HG03159 (cell line): ENCODE measurements around the gene SLC16A10.
"Not testable (repeated sequence)": the region's sequence is repeated elsewhere in the genome, so short reads cannot be mapped to it uniquely, and the experiment has no call there.

Source experiments
- ATAC-seq: cut with Tn5 transposase; IDR thresholded peaks from one replicate; pipeline ENCODE4 v1.9.1; 2021; ENCODE audit warnings: mild to moderate bottlenecking, moderate library complexity; ENCODE audit not compliant: unreplicated experiment

Gene SLC16A10

DNA sequence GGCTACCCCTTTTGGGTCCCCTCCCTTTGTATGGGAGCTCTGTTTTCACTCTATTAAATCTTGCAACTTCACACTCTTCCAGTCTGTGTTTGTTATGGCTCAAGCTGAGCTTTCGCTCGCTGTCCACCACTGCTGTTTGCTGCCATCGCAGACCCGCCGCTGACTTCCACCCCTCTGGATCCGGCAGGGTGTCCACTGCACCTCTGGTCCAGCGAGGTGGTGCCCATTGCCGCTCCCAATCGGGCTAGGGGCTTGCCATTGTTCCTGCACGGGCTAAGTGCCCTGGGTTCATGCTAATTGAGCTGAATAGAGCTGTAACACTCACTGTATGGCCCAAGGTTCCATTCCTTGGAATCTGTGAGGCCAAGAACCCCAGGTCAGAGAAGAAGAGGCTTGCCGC, 43.7 kb downstream of the SLC16A10 start:
- not testable (repeated sequence) for ATAC-seq

DNA sequence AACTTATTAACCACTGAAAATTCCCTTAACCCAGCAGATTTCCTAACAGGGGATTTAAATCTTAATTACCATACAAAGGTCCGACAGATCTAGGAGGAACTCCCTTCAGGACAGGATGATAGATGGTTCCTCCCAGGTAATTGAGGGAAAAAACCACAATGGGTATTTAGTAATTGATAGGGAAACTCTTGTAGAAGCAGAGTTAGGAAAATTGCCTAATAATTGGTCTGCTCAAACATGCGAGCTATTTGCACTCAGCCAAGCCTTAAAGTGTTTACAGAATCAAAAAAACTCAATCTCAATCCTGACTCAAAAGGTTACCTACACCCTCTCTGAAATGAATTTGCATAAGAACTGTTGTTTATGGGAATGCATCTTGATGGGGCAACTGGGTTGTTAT, 45.4 kb downstream of the SLC16A10 start:
- ATAC-seq, result not testable (repeated sequence)

DNA sequence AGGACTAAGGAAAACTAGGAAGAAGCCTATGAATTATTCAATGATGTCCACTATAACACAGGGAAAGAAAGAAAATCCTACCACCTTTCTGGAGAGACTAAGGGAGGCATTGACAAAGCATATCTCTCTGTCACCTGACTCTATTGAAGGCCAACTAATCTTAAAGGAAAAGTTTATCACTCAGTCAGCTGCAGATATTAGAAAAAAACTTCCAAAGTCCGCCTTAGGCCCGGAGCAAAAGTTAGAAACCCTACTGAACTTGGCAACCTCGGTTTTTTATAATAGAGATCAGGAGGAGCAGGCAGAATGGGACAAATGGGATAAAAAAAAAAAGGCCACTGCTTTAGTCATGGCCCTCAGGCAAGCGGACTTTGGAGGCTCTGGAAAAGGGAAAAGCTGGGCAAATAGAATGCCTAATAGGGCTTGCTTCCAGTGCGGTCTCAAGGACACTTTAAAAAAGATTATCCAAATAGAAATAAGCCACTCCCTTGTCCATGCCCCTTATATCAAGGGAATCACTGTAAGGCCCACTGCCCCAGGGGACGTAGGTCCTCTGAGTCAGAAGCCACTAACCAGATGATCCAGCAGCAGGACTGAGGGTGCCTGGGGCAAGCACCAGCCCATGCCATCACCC, 47.0 kb downstream of the SLC16A10 start:
- ATAC-seq, result not testable (repeated sequence)

DNA sequence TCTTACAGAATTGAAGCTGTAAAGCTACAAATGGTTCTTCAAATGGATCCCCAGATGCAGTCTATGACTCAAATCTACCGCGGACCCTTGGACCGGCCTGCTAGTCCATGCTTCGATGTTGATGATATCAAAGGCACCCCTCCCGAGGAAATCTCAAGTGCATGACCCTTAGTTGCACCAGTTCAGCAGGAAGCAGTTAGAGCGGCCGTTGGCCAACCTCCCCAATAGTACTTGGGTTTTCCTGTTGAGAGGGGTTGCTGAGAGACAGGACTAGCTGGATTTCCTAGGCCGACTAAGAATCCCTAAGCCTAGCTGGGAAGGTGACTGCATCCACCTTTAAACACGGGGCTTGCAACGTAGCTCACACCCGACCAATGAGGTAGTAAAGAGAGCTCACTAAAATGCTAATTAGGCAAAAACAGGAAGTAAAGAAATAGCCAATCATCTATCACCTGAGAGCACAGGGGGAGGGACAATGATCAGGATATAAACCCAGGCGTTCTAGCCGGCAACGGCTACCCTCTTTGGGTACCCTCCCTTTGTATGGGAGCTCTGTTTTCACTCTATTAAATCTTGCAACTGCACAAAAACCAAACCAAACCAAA, 50.3 kb downstream of the SLC16A10 start:
- ATAC-seq, result not testable (repeated sequence)

DNA sequence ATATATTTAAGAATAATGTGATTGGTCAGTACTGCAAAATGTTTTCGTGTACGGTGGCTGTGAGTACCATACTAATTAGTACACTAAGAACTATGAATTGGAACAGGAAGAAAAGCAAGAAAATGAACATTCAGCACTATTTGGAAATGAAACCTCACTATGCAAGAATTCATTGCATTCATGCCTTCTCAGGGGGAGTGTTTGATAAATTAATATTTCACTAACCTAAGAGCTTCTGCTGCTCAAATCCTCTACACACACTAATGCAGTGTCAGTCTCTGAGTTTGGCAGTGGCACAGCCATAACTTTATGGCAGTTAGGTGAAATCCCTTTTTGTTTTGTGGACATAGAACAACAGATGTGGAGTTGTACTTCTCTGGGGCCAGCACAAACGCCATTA, 60.1 kb downstream of the SLC16A10 start:
- ATAC-seq, result no peak

DNA sequence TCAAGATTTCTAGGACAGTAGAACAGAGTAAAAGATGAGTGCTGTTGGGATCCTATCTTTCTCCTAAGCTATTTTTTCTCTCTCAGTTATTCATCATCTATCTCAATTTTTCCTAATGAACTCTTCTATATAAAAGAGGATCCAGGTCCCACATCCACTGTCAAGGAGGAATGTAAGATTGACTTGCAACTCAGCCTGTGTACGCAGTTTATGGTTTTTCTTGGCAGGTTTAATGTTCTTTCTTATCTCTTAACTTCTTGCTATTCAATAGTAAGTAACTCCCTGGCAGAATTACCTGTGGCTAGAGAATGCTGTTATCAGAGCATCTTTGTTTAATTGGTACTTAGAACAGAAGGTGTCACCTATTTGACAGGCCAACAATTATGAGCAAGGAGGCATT, 60.8 kb downstream of the SLC16A10 start:
- ATAC-seq, result no peak

DNA sequence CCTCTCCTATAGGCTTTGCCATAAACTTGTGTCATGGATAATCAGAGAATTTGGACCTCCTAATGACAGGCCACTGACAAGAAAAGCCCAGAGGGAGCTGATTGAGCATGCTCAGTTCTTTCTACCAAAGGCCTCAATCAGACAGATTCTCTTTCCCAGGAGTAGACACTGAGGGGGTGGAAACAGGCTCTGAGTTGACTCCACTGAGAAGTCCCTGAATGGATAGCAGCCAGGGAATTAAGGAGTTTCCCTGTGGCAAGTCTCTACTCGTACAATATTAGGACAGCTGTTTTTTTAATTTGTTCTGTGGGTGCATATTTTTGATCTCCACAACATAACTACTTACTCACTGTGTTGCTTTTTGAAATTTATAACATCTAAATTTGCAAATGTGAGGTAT, 63.3 kb downstream of the SLC16A10 start:
- ATAC-seq, result no peak

DNA sequence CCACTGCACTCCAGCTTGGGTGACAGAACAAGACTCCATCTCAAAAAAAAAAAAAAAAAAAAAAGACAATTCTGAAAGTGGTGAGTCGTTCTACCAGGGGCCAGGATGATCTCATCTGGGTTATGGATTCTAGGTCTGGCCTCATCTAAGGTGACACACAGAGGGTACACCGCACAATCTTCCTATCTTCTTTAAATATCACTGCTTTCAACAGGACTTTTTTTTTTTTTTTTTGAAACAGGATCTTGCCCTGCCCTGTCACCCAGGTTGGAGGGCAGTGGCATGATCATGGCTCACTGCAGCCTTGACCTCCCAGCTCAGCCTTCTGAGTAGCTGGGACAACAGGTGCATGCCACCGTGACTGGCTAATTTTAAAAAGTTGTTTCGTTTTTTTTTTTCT, 67.7 kb downstream of the SLC16A10 start:
- ATAC-seq, result no peak

DNA sequence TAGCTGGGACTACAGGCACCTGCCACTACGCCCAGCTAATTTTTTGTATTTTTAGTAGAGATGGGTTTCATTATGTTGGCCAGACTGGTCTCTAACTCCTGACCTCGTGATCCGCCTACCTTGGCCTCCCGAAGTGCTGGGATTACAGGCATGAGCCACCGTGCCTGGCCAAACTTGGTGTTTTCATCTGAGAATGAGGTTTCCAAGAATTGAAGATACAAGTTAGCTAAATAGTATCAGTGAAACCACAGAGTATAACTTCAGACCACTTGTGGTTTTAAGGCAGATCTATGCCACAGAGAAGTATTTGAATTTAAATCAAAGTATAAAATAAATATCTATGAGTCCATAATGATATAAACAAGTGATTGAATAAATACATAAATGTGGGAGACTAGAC, 70.1 kb downstream of the SLC16A10 start:
- ATAC-seq, result no peak

DNA sequence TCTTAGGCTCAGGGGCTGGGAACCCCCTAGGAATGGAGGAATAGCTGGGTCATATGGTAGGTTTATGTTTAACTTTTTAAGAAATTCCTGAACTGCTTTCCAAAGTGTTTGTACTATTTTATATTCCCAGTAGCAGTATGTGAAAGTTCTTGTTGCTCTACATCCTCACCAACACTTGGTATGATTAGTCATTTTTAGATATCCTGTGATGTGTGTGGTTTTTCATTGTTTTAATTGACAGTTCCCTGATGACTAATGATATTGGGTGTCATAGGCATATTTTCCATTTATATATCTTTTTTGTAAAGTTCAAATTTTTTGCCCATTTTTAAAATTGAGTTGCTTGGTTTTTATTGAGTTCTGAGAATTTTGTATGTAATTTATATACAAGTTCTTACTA, 72.3 kb downstream of the SLC16A10 start:
- no peak for ATAC-seq

DNA sequence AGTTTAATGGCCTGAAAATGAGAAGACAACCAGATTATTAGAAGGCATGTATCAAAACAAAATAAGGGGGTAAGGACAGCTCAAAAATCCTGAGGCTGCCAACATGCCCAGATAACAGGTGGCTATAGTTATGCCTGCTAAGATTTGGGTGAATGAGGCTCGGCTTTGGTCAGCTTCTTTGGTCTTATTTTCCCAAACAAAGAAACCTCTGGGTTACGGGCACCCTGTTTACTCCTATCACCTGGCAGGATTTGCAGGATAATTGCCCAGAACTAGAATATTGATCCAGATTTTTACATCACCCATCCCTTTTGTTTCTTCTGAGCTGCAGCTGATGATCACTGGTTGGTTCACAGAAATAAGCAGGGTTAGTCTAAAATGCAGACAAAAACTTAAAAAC, 74.3 kb downstream of the SLC16A10 start:
- ATAC-seq, result no peak

DNA sequence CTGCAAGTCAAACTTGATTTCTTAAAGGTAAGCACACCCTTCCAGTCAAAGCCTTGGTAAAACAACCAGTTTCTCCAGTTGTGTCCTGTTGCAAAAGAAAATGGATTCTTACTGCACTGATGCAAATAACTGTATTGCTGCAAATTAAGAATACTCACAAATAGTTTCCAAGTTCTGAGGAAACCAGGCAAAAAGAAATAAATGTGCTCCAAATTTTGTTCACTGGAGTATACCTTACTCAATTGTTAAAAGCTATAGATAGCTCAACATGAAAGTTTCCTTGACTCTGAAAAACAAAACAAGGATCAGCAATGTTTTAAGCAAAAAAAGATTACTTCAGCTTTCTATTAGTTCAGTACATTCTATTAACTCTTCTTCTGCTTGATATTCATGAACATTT, 75.2 kb downstream of the SLC16A10 start:
- no peak for ATAC-seq

DNA sequence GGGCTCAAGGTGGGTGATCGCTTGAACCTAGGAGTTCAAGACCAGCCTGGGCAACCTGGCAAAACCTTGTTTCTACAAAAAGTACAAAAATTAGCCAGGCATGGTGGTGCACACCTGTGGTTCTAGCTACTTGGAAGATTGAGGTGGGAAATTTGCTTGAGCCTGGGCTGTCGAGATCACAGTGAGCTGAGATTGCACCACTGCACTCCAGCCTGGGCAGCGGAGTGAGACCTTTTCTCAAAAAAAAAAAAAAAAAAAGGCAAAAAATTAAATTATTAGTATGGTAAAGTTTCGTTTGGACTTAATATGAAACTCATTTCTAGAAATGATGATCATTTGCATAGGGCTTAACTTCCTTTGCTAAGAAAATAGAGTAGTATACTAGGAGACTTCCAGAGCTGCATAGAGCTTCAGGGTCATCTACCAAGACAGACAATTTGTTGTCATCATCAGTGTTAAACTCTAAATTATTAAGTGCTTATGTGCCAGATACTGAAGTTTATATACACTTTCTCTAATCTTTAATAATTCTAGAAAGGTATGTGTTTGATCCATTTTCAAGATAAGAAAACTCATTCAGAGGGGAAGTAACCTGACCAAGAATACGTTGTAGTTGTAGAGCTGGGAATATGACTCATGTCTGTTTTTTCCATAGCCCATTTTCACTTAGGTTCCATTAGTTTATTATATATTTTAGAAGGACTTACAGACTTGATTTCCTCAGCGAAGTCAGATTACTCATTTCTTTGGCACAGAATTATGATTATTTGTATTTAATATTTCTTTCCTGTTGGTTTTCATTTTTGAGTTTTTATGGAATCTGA, 84.5 kb downstream of the SLC16A10 start:
- peak; percentile 70 for ATAC-seq

DNA sequence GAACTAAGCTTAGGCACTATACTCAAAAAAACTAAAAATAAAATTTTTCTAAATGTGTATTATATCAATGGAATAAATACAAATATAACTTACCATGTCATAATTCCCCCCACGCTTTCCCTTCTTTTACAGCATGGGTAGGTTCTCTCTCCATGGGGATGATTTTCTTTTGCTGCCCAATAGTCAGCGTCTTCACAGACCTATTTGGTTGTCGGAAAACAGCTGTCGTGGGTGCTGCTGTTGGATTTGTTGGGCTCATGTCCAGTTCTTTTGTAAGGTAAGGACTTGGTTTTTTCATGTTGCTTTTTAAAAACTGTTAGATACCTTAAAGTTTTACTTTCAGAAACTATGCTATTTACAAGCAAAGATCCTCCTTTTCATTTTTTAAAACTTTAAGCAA, 85.3 kb downstream of the SLC16A10 start:
- ATAC-seq, result no peak

DNA sequence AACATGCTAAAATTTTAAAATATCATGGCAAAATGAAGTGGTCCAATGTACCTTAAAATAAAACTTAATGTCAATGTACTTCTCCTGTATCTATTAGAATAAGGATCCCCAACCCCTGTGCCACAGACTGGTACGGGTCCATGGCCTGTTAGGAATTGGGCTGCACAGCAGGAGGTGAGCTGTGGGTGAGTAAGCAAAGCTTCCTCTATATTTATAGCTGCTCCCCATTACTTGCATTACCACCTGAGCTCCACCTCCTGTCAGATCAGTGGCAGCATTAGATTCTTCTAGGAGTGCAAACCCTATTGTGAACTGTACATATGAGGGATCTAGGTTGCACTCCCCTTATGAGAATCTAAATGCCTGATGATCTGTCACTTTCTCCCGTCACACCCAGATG, 86.0 kb downstream of the SLC16A10 start:
- ATAC-seq, result no peak

DNA sequence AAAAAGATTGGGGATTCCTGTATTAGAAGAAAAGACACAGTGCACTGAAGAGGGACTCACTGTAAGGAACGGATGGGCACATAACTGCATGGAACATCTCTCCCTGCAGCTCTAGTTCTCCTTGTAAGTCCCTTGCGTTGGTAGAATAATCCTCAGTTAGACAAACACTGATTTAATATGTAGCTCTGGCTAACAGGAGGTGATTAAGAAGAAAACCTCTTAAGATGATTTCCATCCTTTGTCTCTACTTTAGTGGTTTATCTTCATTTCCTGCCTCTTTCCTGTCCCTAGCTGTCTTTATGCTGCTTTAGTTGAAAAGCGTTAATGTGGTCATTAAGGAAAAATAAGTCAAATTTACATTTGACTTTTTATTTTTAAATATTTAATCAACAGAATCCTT, 86.6 kb downstream of the SLC16A10 start:
- ATAC-seq, result no peak

DNA sequence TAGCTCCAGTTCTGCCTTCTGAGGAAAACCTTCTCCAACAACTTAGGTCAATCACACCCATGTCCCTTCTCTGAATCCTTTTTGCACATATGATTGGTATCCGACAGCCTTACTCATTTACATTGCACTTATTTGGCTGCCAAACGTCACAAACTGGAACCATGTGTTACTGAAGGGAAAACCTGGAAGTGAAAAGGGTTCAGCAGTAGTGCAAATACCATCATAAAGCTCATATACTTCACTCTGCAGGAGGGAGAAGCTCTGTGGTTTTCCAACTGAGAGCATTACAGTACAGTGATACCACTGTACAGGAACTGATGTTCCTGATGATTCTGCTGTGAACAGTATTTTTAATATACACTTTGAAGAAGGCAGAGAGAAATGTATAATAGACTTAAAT, 87.8 kb downstream of the SLC16A10 start:
- no peak for ATAC-seq

DNA sequence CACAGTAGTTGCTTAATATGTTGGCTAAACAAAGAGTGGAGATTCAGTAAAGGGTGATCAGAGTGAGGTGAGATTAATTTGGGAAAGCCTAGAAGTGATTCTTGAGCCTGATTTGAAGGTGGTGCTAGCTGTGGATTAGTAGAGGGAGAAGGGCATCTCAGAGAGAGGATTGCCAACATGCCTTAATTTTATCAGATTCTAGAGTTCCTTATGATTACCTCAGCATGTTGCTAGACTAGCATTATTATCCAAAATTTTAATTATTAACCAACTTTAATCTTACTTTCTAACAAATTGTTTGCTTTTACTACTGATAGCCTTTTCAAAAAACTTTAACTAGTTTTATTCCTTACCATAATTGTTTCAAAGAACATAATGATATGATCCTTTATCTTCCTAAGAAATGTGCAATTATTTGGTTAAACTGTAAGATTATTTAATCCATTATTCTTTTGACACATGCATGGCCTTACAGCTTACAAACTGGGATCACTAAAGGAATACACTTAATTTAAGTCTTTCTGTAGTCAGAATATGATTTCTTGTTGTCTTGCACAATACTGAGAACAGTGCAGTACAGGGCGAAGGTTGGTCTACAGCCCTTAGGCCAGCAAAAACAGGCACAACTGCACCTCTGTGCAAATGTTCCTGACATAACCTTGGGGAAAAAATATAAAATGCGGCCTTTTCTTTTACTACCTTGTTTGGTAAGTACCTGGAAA, 88.9 kb downstream of the SLC16A10 start:
- ATAC-seq, result no peak

DNA sequence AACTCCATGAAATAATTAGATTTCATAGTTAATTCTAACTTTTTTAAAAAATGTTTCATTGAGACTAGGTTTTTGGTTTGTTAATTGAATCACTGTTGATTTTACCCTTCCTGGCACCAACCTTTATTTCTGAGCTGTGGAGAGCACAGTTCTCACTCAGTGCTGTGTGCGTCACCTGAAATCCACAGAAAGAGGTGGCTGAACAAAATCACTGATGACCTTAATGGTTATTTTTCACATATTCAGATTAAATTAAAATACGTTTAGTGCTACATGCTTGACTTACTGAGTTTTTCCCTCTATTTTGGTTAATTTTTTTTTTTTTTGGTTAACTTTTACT, 89.4 kb downstream of the SLC16A10 start:
- ATAC-seq, result no peak

DNA sequence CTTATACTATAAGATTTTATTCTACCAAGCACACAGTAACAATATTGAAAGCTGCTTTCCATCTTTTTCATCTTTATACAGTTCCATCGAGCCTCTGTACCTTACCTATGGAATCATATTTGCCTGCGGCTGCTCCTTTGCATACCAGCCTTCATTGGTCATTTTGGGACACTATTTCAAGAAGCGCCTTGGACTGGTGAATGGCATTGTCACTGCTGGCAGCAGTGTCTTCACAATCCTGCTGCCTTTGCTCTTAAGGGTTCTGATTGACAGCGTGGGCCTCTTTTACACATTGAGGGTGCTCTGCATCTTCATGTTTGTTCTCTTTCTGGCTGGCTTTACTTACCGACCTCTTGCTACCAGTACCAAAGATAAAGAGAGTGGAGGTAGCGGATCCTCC, 89.8 kb downstream of the SLC16A10 start:
- no peak for ATAC-seq

DNA sequence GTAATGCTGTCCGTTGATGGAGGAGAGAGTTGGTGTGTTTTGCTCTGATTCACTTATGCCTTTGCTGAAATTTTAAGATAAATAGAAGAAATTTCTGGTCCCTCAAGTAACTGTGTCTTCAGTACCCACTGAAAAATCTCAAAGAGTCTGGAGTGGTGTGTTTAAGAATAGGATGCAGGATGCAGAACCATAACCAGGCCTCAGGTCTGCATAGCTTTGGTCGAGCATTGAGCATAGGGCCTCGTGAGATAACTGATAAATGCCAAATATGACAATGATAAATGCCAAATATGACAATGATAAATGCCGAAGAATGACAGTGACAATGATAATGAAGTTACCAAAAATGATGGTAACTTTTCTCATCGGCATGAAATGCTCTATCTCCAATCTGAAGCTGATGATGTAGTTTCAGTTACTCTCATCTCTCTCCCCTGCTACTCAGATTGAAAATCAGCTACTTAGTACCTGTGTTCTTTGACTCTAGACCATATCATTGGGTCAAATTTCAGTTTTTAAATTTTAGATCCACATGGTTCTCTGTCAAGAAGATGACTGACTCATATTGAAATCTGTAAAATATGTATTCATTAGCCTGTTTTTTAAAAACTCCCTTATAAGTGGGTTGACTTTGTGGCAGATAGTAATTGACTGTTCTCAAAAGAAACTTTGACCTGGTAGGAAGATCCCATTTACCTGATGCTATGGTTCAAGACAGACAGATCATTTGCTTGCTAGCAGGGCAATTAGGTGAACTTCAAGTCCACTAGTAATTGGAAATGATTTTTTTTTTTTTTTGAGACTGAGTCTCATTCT, 96.6 kb downstream of the SLC16A10 start:
- ATAC-seq, result no peak
